Suprapubic skin (tissue), 4 donors: Measurements from ENCODE around the gene THOC1. TPM values are rescaled to one million over a fixed set of nuclear protein-coding genes. Genes with fewer than 3 reads are reported as not detected.

Experiments used
- DNase-seq, 2 donors: peaks; one replicate each; pipeline ENCODE4 v3.0.0-alpha.2; 2019; ENCODE audit warnings: low spot score in 2 of 2
- H3K27ac ChIP-seq: fragments of 200-600 bp; sonication (generic); one replicate; pipeline ENCODE4 v1.5.1; 2019
- H3K27me3 ChIP-seq: fragments of 200-600 bp; sonication (generic); one replicate; pipeline ENCODE4 v1.5.1; 2019
- H3K36me3 ChIP-seq: fragments of 200-600 bp; sonication (generic); one replicate; pipeline ENCODE4 v1.5.1; 2019
- H3K4me1 ChIP-seq: fragments of 200-600 bp; sonication (generic); one replicate; pipeline ENCODE4 v1.5.1; 2019
- H3K4me3 ChIP-seq: fragments of 200-600 bp; sonication (generic); one replicate; pipeline ENCODE4 v1.5.1; 2019; ENCODE audit warnings: mild to moderate bottlenecking
- H3K9me3 ChIP-seq: fragments of 200-600 bp; sonication (generic); one replicate; pipeline ENCODE4 v1.5.1; 2019
- CTCF ChIP-seq, 2 donors: fragments of 200-600 bp in 1 of 2; fragments of 450-650 bp in 1 of 2; sonication (generic) in 1 of 2; IDR thresholded peaks; one replicate each; pipeline ENCODE4 v1.5.1; 2016 to 2019; ENCODE audit warnings: antibody characterized with exemption in 2 of 2, mild to moderate bottlenecking in 1 of 2, moderate library complexity in 1 of 2
- EP300 ChIP-seq: sonication (generic); formaldehyde crosslinking; IDR thresholded peaks from one replicate; pipeline ENCODE4 v1.6.1; 2017; ENCODE audit warnings: antibody characterized with exemption
- POLR2A ChIP-seq, 2 donors: fragments of 450-650 bp; IDR thresholded peaks; one replicate each; pipeline ENCODE4 v1.6.1; 2017; ENCODE audit warnings: antibody characterized with exemption in 2 of 2, mild to moderate bottlenecking in 2 of 2, moderate library complexity in 2 of 2
- POLR2AphosphoS5 ChIP-seq, 3 donors: sonication (generic); formaldehyde crosslinking; IDR thresholded peaks; one replicate each; pipeline ENCODE4 v1.6.1; 2017; ENCODE audit warnings: antibody characterized with exemption in 3 of 3
- WGBS: methylation state at CpG from one replicate; pipeline ENCODE4 v1.1.5; 2018; 5-methylcytosine and 5-hydroxymethylcytosine counted together
- total RNA-seq, 4 donors: library from RNA; depleted of rRNA; stranded (reverse); fragments of >200 nt; gene quantifications; one replicate each; pipeline ENCODE4 v1.1.0, GENCODE V29; 2016

The THOC1 gene
- total RNA-seq, 4 donors from 2014 or later: 30.4 to 152 (median 46.8) TPM

DNA sequence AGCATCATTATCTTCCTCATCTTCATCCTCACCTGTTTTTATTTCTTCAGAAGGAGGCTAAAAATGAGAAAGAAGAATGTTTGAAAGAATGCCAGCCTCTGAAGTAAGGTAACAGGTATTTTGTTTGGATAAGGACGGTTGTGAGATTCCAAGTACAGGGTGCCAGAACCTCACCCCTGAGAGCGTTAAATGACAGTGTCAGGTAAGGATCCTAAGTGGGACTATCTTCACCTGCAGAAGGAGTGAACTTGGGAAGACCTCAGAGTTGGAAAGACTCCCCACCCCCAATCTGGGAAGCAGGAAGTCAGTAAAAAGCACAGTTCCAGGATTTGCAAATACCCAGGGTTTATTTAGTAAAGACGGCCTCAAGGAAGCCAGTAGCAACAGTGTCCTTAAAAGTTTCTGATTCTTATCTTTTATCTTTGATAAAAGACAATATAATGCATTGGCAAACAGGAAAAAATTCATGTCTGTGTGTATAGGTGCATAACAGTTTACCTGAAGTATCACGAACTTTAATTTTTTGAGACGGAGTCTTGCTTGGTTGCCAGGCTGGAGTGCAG lies 52.3 kb downstream of the THOC1 start:
- Histone ChIP-seq H3K36me3 (peaks cover 74% of the 10 kb centered on the region), H3K9me3 (no peaks in the 10 kb centered on the region), H3K4me1 (no peaks in the 10 kb centered on the region), H3K27ac (no peak overlapping the region), H3K27me3 (no peaks in the 10 kb centered on the region), H3K4me3 (no peak overlapping the region)
- 83% methylated on average over 5 of the region's 5 CpGs for WGBS
- DNase-seq: no peak
- TF ChIP-seq POLR2A (IDR thresholded peaks at IDR 0.05): no peak
- no peak for TF ChIP-seq EP300
- TF ChIP-seq POLR2AphosphoS5 (IDR thresholded peaks at IDR 0.05): no peak
- TF ChIP-seq CTCF (IDR thresholded peaks at IDR 0.05): no peak

DNA sequence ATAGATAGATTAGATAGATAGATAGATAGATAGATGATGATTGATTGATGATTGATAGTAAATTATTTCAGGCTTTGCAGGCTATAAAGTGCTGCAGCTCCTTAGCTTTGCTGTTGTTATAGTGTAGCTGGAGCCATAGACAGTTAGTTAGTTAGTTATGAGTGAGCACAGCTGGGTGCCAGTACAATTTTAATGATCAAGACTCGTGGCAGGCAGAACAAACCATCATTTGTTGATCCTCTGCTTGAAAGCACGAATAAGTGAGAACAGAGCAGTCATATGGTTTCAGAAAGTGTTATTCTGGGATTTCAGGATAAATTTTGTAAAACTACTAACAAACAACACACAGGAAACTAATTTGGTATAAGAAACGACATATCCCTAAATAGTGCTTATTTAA lies 53.9 kb downstream of the THOC1 start:
- H3K4me3 ChIP-seq: no peak overlapping the region
- 64% methylated on average over 3 of the region's 3 CpGs for WGBS
- no peak overlapping the region for H3K27ac ChIP-seq
- no peaks in the 10 kb centered on the region for H3K9me3 ChIP-seq
- no peak for DNase-seq
- peaks cover 83% of the 10 kb centered on the region for H3K36me3 ChIP-seq
- no peaks in the 10 kb centered on the region for H3K4me1 ChIP-seq
- no peak for TF ChIP-seq EP300
- no peak for TF ChIP-seq CTCF (IDR thresholded peaks at IDR 0.05)
- no peaks in the 10 kb centered on the region for H3K27me3 ChIP-seq

DNA sequence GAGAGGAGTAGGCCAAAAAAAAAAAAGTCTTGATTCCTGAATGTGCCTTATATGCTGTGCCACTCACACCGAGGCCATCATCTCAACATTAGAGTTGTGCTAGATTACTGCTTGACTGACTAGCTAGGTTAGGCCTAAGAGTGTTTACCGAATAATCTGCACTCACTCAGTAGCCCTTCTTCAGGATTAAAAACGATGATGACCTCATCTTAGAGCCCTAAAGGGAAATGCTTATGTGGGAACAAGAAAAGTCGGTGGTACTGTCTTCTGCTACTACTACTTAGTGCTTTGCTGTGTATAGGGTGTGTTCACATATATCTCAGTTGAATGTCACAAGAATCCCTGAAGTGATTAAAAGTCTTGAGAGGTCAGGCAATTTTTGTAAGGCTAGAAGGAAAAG lies 54.3 kb downstream of the THOC1 start:
- Histone ChIP-seq H3K9me3 (no peaks in the 10 kb centered on the region), H3K4me1 (no peaks in the 10 kb centered on the region), H3K27me3 (no peaks in the 10 kb centered on the region), H3K4me3 (no peak overlapping the region), H3K27ac (no peak overlapping the region), H3K36me3 (peaks cover 81% of the 10 kb centered on the region)
- 69% methylated on average over 4 of the region's 4 CpGs for WGBS
- TF ChIP-seq POLR2AphosphoS5 (IDR thresholded peaks at IDR 0.05) (no peak), EP300 (no peak), POLR2A (IDR thresholded peaks at IDR 0.05) (no peak), CTCF (IDR thresholded peaks at IDR 0.05) (no peak)
- no peak for DNase-seq

DNA sequence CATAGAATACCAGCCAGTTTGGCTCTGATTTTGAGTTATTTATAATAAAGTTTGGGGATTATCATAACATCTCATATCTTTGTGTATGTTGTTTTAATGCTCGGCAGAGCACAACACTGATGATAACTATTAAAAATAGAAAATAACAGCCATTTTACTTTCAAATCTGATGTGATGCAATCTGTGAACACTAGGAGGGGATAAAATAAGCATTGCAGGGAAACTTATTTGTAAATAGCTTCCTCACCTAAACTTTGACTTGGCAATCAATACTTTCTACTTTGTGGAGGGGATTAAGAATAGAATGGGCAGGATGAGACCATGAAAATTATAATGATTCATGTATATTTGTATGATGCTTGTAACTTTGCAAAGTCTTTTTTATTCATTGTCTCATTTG lies 55.1 kb downstream of the THOC1 start:
- no peak for DNase-seq
- Histone ChIP-seq H3K27me3 (no peaks in the 10 kb centered on the region), H3K36me3 (peaks cover 73% of the 10 kb centered on the region), H3K27ac (no peak overlapping the region), H3K4me1 (no peaks in the 10 kb centered on the region), H3K4me3 (no peak overlapping the region), H3K9me3 (no peaks in the 10 kb centered on the region)
- TF ChIP-seq POLR2A (IDR thresholded peaks at IDR 0.05): no peak
- TF ChIP-seq EP300: no peak
- TF ChIP-seq POLR2AphosphoS5 (IDR thresholded peaks at IDR 0.05): no peak
- no peak for TF ChIP-seq CTCF (IDR thresholded peaks at IDR 0.05)
- 83% methylated on average over 1 of the region's 1 CpG for WGBS

DNA sequence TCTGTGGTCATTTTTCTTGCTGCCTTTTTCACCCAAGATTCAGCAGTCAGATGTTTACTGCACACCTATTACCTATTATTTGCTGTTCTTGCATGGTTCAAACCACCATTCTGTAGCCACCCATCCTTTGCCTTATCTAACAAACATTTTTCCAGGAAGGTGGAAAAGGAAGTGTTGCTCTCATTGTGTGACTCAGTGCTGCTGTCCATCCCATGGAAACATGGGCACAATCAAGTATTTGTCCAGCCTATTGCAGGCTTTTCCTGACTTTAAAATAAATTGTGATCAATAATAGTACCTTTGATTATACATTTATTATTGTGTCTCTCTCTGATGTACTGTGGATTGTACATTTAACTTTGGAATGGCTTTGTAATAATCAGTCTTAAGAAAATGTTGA lies 56.3 kb downstream of the THOC1 start:
- H3K27me3 ChIP-seq: no peaks in the 10 kb centered on the region
- no peak for TF ChIP-seq POLR2A (IDR thresholded peaks at IDR 0.05)
- no peak for TF ChIP-seq EP300
- no peak for TF ChIP-seq POLR2AphosphoS5 (IDR thresholded peaks at IDR 0.05)
- no peak for TF ChIP-seq CTCF (IDR thresholded peaks at IDR 0.05)
- no peaks in the 10 kb centered on the region for H3K9me3 ChIP-seq
- peaks cover 72% of the 10 kb centered on the region for H3K36me3 ChIP-seq
- no peaks in the 10 kb centered on the region for H3K4me1 ChIP-seq
- no peak overlapping the region for H3K27ac ChIP-seq
- no peak overlapping the region for H3K4me3 ChIP-seq
- no peak for DNase-seq
